GM12892 (cell line): ENCODE measurements around the gene LGI4.

Experiments used
- POLR2A ChIP-seq: IDR thresholded peaks from 2 replicates; pipeline ENCODE4 v1.6.1; 2011; ENCODE audit warnings: low read depth, low read length, control low read depth
- POLR2AphosphoS5 ChIP-seq: IDR thresholded peaks from 2 replicates; pipeline ENCODE4 v1.6.1; 2011; ENCODE audit warnings: low read depth, low read length, control low read depth
- TAF1 ChIP-seq: IDR thresholded peaks from 2 replicates; pipeline ENCODE4 v1.6.1; 2011; ENCODE audit warnings: low read depth, mild to moderate bottlenecking, control low read depth, low read length, borderline replicate concordance

DNA sequence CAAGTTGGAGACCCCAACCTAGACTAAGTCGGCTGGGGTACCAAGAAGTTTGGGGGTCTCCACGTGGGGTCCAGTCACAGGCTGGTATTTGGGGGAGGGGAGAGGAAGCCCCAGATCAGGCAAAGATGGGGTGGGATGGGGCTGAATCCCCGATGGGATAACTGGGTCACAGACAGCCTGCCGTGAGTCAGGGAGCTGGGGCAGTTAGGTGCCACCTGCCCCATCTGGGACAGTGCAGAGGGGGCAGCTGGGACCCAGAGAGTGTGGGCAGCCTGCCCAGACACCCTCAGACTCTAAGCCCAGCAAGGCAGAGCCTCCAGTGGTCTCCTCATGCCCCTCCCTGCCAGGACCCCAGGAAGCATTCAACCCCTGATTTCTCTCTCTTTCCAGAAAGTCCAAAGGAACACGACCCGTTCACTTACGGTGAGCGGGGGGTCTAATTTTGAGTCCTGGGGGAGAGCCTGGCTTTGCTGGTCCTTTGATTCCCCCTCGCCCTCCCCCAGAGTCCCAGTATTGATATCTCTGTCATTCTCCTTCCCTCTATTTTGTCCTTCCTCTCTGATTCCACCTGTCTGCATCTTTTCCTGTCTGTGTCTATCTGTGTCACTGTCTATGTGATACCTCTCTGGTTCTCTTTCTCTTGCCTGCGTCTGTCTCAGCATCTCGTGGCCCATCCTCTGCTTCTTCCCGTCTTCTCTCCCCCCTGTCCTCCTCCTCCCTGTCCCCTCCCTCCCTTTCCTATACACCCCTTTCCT is 5.5 kb upstream of the LGI4 start:
- TF ChIP-seq POLR2AphosphoS5 (no peak), POLR2A (no peak), TAF1 (no peak)
